GM18505 (cell line): ENCODE data around the gene DIP2B.

ENCODE experiments used
- ATAC-seq: cut with Tn5 transposase; IDR thresholded peaks from one replicate; pipeline ENCODE4 v1.9.1; 2021; ENCODE audit not compliant: unreplicated experiment
- POLR2A ChIP-seq: IDR thresholded peaks from 4 replicates; pipeline ENCODE4 v1.6.1; 2011; ENCODE audit warnings: borderline replicate concordance; ENCODE audit not compliant: insufficient read depth, insufficient read length; ENCODE audit errors: extremely low read depth

DIP2B gene

GRCh38 chr12:50784501-50784900 lies 279.7 kb downstream of the DIP2B start:
- ATAC-seq, result no peak
- no peak for TF ChIP-seq POLR2A

- no peak for TF ChIP-seq POLR2A
- no peak for ATAC-seq
Measured at GRCh38 chr12:50785406-50786001, 280.7 kb downstream of the DIP2B start.

- ATAC-seq, result no peak
- TF ChIP-seq POLR2A, result no peak
Measured at GRCh38 chr12:50786498-50787231, 281.9 kb downstream of the DIP2B start.

DNA sequence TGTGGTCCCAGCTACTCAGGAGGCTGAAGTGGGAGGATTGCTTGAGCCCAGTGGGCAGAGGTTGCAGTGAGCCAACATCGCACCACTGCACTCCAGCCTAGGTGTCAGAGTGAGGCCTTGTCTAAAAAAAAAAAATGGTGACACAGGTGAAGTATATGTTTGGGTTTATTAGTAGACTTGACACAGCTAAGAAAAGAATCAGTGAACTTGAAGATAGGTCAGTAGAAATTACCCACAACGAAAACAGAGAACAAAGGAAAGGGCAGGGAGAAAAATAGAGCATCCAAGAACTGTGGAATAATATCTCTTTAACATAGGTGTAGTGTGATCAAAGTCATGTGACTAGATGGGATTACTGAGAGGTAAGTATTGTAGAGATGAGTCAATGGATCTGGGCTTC lies 282.8 kb downstream of the DIP2B start:
- no peak for ATAC-seq
- no peak for TF ChIP-seq POLR2A

DNA sequence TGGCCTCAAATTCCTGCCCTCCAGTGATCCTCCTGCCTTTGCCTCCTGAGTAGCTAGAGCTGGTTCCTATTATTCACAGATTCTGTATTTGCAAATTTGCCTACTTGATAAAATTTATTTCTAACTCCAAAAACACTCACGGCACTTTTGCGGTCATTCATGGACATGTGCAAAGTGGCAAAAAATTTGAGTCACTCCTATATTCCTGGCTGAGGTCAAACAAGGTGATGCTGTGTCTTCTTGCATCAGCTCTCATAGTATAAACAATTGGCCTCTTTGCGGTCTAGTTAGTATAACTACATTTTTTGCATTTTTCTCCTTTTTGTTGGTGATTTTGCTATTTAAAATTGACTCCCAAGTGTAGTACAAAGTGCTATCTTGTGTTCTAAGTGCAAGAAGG lies 283.8 kb downstream of the DIP2B start:
- TF ChIP-seq POLR2A, result no peak
- ATAC-seq, result no peak

DNA sequence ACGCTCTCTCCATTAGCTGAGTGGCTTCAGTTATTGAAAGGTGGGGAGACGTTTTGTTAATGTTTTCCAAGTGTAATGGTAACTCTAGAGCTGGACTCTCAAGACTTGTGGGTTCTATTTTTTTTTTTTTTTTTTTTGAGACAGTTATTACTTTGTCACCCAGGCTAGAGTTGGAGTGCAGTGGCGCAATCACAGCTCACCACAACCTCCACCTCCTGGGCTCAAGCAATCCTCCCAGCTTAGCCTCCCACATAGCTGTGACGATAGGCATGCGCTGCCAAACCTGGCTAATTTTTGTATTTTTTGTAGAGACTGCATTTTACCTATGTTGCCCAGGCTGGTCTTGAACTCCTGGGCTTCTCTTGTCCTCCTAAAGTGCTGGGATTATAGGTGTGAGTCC lies 285.3 kb downstream of the DIP2B start:
- ATAC-seq, result no peak
- TF ChIP-seq POLR2A, result no peak
